K562 (cell line): Measurements from ENCODE around the gene WWP2. TPM values are rescaled to one million over a fixed set of nuclear protein-coding genes. Genes with fewer than 3 reads are reported as not detected.

ENCODE experiments used
- BRD4 ChIP-seq: fragments of 200-600 bp; sonication (generic); IDR thresholded peaks from 2 replicates; pipeline ENCODE4 v1.6.1; 2017; ENCODE audit warnings: inconsistent platforms
- DMBX1 ChIP-seq: fragments of 250-450 bp; sonication (Bioruptor Pico); IDR thresholded peaks from 2 replicates; pipeline ENCODE4 v1.8.0; 2022; ENCODE audit warnings: inconsistent platforms, mild to moderate bottlenecking, moderate library complexity, borderline replicate concordance
- GABPB1 ChIP-seq: sonication (generic); formaldehyde crosslinking; IDR thresholded peaks from 2 replicates; pipeline ENCODE4 v1.8.0; 2022; ENCODE audit warnings: mild to moderate bottlenecking, missing genetic modification reagents
- MECOM ChIP-seq: fragments of 250-450 bp; sonication (Bioruptor Pico); IDR thresholded peaks from 2 replicates; pipeline ENCODE4 v1.8.0; 2022; ENCODE audit warnings: inconsistent platforms
- MYBL2 ChIP-seq, 2 experiments: fragments of 450-650 bp in 1 of 2; sonication (generic) in 1 of 2; formaldehyde crosslinking in 1 of 2; IDR thresholded peaks; 2 replicates each; pipeline versions ENCODE4 v1.6.1 to v1.8.1; 2017 to 2022; ENCODE audit warnings: borderline replicate concordance in 1 of 2, inconsistent platforms in 1 of 2, low read depth in 1 of 2, mild to moderate bottlenecking in 1 of 2, missing genetic modification reagents in 1 of 2, moderate library complexity in 1 of 2
- NCOA4 ChIP-seq: fragments of 450-650 bp; IDR thresholded peaks from 2 replicates; pipeline ENCODE4 v1.6.1; 2018; ENCODE audit warnings: mild to moderate bottlenecking; ENCODE audit not compliant: partially characterized antibody
- NFRKB ChIP-seq: fragments of 450-650 bp; IDR thresholded peaks from 2 replicates; pipeline ENCODE4 v1.6.1; 2016; ENCODE audit warnings: low read depth
- NR3C1 ChIP-seq: sonication (generic); formaldehyde crosslinking; IDR thresholded peaks from 2 replicates; pipeline ENCODE4 v1.8.1; 2022; ENCODE audit warnings: missing genetic modification reagents
- RBM22 ChIP-seq: fragments of 200-400 bp; formaldehyde crosslinking; IDR thresholded peaks from 2 replicates; pipeline ENCODE4 v1.6.1; 2018; ENCODE audit warnings: low read length, low read depth; ENCODE audit not compliant: poor library complexity, severe bottlenecking
- SNRNP70 ChIP-seq: fragments of 200-400 bp; formaldehyde crosslinking; optimal IDR thresholded peaks from 2 replicates; pipeline ENCODE3; 2017; ENCODE audit warnings: low read depth, low read length
- polyA plus RNA-seq, 8 experiments: library from polyadenylated mRNA; depleted of rRNA in 4 of 8; stranded (reverse) in 5 of 8; unstranded in 3 of 8; fragments of >200 nt; fragmentation: Nextera tagmentation in 2 of 8; fragmentation: Illumina TruSeq in 1 of 8; extraction: Ambion mirVana in 2 of 8; extraction: Trizol in 1 of 8; gene quantifications; 2 replicates each; pipeline versions ENCODE4 v1.2.1 to v1.2.3, GENCODE V29; 2011 to 2014; ENCODE audit warnings: inconsistent platforms in 1 of 8, missing spikeins in 1 of 8
- total RNA-seq, 7 experiments: library from RNA; depleted of rRNA in 6 of 7; stranded (reverse); fragments of >200 nt in 6 of 7; fragmentation: Illumina TruSeq in 2 of 7; extraction: Trizol in 2 of 7; gene quantifications; 2 replicates each; pipeline versions ENCODE4 v1.2.1 to v1.2.3, GENCODE V29; 2011 to 2021; ENCODE audit warnings: low replicate concordance in 1 of 7
- TF ChIP-seq, protein P1 (sequence below): fragments of 450-650 bp; IDR thresholded peaks from 2 replicates; pipeline ENCODE4 v1.6.1; 2016; ENCODE audit warnings: low read depth
- TF ChIP-seq, protein P2 (sequence below), 3 experiments: IDR thresholded peaks in 2 of 3; conservative IDR thresholded peaks in 1 of 3; 2 replicates each; pipeline ENCODE4 v1.5.1; 2011 to 2012; ENCODE audit warnings: low read length in 3 of 3, mild to moderate bottlenecking in 3 of 3, control low read depth in 2 of 3, improper control_type of control experiment in 1 of 3, inconsistent platforms in 1 of 3, low read depth in 1 of 3, mixed read lengths in 1 of 3, moderate library complexity in 1 of 3; ENCODE audit not compliant: insufficient read depth in 2 of 3

Gene WWP2
- total and polyA plus RNA-seq, 9 of the 15 experiments (the other 6 are each of a cell fraction or from before 2014, with no cell fraction given), result 1.9 to 34.4 (median 14.6) TPM

DNA sequence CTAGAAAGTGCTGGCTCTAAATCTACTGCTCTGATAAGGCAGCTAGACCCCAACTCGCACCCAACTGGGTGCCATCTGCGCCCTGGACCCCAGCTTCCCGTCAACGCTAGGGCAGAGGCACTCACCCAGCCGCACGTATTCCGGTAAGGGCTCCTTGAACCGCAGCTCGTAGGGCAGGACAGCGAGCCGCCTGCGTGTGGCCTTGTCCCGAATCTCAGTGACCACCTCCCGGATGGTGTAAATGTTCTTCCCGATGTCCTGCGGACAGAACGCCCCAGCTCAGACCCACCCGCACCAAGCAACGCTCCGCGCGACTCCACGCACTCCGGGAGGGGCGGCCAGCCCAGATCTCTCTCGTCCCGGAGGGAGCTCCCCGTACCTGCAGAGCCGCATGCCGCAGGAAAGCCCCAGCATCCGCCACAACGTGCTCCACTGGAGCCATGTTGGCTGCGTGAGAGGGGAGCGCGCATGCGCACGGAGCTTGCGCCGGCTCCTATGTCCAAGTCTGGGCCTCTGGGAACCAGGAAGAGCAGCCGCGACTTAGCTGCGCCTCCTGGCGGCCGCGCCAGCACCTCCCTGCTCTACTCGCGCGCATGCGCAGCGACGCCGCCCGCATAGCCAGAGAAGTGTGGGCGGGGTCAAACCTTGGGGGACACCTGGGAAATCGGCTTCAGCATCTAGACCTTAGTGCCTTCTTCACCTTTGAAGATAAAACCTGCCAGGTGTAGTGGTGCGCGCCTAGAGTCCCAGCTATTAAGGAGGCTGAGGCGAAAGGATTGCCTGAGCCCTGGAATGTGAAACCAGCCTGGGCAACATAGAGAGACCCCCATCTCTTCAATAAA is 7.4 kb upstream of the WWP2 start, which contains the start of gene NOB1 (continued):
- TF ChIP-seq, protein P1, sequence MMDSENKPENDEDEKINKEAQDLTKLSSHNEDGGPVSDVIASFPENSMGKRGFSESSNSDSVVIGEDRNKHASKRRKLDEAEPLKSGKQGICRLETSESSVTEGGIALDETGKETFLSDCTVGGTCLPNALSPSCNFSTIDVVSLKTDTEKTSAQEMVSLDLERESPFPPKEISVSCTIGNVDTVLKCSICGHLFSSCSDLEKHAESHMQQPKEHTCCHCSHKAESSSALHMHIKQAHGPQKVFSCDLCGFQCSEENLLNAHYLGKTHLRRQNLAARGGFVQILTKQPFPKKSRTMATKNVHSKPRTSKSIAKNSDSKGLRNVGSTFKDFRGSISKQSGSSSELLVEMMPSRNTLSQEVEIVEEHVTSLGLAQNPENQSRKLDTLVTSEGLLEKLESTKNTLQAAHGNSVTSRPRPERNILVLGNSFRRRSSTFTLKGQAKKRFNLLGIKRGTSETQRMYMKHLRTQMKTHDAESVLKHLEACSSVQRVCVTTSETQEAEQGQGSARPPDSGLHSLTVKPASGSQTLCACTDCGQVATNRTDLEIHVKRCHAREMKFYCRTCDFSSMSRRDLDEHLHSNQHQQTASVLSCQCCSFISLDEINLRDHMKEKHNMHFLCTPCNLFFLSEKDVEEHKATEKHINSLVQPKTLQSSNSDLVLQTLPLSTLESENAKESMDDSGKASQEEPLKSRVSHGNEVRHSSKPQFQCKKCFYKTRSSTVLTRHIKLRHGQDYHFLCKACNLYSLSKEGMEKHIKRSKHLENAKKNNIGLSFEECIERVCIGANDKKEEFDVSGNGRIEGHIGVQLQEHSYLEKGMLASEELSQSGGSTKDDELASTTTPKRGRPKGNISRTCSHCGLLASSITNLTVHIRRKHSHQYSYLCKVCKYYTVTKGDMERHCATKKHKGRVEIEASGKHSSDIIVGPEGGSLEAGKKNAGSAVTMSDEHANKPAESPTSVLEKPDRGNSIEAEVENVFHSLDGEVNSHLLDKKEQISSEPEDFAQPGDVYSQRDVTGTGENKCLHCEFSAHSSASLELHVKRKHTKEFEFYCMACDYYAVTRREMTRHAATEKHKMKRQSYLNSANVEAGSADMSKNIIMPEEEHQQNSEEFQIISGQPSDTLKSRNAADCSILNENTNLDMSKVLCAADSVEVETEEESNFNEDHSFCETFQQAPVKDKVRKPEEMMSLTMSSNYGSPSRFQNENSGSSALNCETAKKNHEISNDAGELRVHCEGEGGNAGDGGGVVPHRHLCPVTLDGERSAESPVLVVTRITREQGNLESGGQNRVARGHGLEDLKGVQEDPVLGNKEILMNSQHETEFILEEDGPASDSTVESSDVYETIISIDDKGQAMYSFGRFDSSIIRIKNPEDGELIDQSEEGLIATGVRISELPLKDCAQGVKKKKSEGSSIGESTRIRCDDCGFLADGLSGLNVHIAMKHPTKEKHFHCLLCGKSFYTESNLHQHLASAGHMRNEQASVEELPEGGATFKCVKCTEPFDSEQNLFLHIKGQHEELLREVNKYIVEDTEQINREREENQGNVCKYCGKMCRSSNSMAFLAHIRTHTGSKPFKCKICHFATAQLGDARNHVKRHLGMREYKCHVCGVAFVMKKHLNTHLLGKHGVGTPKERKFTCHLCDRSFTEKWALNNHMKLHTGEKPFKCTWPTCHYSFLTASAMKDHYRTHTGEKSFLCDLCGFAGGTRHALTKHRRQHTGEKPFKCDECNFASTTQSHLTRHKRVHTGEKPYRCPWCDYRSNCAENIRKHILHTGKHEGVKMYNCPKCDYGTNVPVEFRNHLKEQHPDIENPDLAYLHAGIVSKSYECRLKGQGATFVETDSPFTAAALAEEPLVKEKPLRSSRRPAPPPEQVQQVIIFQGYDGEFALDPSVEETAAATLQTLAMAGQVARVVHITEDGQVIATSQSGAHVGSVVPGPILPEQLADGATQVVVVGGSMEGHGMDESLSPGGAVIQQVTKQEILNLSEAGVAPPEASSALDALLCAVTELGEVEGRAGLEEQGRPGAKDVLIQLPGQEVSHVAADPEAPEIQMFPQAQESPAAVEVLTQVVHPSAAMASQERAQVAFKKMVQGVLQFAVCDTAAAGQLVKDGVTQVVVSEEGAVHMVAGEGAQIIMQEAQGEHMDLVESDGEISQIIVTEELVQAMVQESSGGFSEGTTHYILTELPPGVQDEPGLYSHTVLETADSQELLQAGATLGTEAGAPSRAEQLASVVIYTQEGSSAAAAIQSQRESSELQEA, result no peak
- TF ChIP-seq NFRKB (peak; percentile 74; the same call in 1 of the 2 replicates), BRD4 (no peak), MECOM (CRISPR knock-in tag) (no peak), NR3C1 (CRISPR knock-in tag) (no peak), GABPB1 (CRISPR knock-in tag) (peak; percentile 65; the same call in 1 of the 2 replicates), RBM22 (no peak), NCOA4 (no peak), SNRNP70 (no peak), MYBL2 (IDR thresholded peaks at IDR 0.05; ENCODE audit: low read depth) (no peak), MYBL2 (CRISPR knock-in tag; IDR thresholded peaks at IDR 0.05; ENCODE audit: borderline replicate concordance) (no peak), DMBX1 (no peak)
- TF ChIP-seq, protein P2, sequence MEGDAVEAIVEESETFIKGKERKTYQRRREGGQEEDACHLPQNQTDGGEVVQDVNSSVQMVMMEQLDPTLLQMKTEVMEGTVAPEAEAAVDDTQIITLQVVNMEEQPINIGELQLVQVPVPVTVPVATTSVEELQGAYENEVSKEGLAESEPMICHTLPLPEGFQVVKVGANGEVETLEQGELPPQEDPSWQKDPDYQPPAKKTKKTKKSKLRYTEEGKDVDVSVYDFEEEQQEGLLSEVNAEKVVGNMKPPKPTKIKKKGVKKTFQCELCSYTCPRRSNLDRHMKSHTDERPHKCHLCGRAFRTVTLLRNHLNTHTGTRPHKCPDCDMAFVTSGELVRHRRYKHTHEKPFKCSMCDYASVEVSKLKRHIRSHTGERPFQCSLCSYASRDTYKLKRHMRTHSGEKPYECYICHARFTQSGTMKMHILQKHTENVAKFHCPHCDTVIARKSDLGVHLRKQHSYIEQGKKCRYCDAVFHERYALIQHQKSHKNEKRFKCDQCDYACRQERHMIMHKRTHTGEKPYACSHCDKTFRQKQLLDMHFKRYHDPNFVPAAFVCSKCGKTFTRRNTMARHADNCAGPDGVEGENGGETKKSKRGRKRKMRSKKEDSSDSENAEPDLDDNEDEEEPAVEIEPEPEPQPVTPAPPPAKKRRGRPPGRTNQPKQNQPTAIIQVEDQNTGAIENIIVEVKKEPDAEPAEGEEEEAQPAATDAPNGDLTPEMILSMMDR (IDR thresholded peaks at IDR 0.05 in 2 of 3, conservative IDR thresholded peaks at IDR 0.05 in 1 of 3; ENCODE audit: insufficient read depth in 2 of 3, low read depth in 1 of 3, low read length in 3 of 3), result peak; percentile 96 to 98 (median 98)
